ENCODE data around the gene CARS2.
"Not testable (repeated sequence)": the region's sequence is repeated elsewhere in the genome, so short reads cannot be mapped to it uniquely, and the experiment has no call there.

The CARS2 gene

GRCh38 chr13:110635405-110636002 lies 70.4 kb downstream of the CARS2 start:
- no peak for DNase-seq

GRCh38 chr13:110634558-110634957 lies 71.4 kb downstream of the CARS2 start:
- no peak for DNase-seq

GRCh38 chr13:110633776-110634175 lies 72.1 kb downstream of the CARS2 start:
- no peak for DNase-seq

- not testable (repeated sequence) for DNase-seq
These were observed 73.7 kb downstream of the CARS2 start for GRCh38 chr13:110632255-110632654.

GRCh38 chr13:110630566-110631119 lies 75.3 kb downstream of the CARS2 start:
- no peak for DNase-seq

GRCh38 chr13:110629735-110630134 lies 76.2 kb downstream of the CARS2 start:
- DNase-seq, result no peak

- DNase-seq, result no peak
These were observed 76.8 kb downstream of the CARS2 start for GRCh38 chr13:110628952-110629701.

- no peak for DNase-seq
These were observed 77.5 kb downstream of the CARS2 start for GRCh38 chr13:110628477-110628793.

- DNase-seq, result no peak
These were observed 78.0 kb downstream of the CARS2 start for GRCh38 chr13:110627761-110628476.

GRCh38 chr13:110627351-110627750 lies 78.6 kb downstream of the CARS2 start:
- DNase-seq, result no peak

GRCh38 chr13:110626521-110626920 lies 79.4 kb downstream of the CARS2 start:
- DNase-seq, result no peak

GRCh38 chr13:110625771-110626321 lies 80.1 kb downstream of the CARS2 start:
- DNase-seq, result no peak

- no peak for DNase-seq
These were observed 80.9 kb downstream of the CARS2 start for GRCh38 chr13:110624766-110625756.

- no peak for DNase-seq
These were observed 85.3 kb downstream of the CARS2 start for GRCh38 chr13:110620596-110620995.

- DNase-seq, result no peak
These were observed 87.1 kb downstream of the CARS2 start for GRCh38 chr13:110618780-110619179.

- DNase-seq, result no peak
These were observed 87.7 kb downstream of the CARS2 start for GRCh38 chr13:110618167-110618566.

- DNase-seq, result no peak
These were observed 88.4 kb downstream of the CARS2 start for GRCh38 chr13:110617321-110618072.

GRCh38 chr13:110616103-110617101 lies 89.5 kb downstream of the CARS2 start:
- DNase-seq, result peak in 1 of 2 donors; percentile 36

GRCh38 chr13:110615322-110616102 lies 90.4 kb downstream of the CARS2 start, which contains the start of gene NAXD:
NAXD (plus strand) TSS chr13:110615545; CDS start chr13:110615602, 57 bp downstream.
- peak; percentile 72 to 75 for DNase-seq
